ELF-1 (cell line): ENCODE data around the gene LRRIQ3.
"Not testable (repeated sequence)": the region's sequence is repeated elsewhere in the genome, so short reads cannot be mapped to it uniquely, and the experiment has no call there.

Experiments used
- DNase-seq: peaks from one replicate; pipeline ENCODE4 v3.0.0-alpha.2; 2016; ENCODE audit warnings: low read depth, low spot score

Gene LRRIQ3, protein sequence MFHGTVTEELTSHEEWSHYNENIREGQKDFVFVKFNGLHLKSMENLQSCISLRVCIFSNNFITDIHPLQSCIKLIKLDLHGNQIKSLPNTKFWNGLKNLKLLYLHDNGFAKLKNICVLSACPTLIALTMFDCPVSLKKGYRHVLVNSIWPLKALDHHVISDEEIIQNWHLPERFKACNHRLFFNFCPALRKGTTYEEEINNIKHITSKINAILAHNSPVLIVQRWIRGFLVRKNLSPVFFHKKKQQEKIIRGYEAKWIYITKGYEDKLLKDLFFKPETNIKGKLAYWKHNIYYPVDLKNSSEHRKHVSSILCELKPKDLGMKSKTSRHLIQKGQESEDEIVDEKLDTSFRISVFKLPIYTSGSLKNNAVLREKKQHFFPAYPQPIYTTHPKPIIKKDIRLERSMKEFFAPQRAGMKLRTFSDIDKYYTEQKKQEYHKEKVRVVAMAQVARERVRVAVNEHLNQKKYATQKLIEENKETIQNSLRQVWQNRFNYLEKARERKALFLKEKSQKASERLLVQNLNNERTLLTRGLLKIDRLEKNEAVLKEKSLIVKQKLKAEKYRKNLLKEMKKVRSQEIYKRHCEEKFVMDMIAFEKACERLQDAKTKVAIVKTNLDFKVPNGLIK

DNA sequence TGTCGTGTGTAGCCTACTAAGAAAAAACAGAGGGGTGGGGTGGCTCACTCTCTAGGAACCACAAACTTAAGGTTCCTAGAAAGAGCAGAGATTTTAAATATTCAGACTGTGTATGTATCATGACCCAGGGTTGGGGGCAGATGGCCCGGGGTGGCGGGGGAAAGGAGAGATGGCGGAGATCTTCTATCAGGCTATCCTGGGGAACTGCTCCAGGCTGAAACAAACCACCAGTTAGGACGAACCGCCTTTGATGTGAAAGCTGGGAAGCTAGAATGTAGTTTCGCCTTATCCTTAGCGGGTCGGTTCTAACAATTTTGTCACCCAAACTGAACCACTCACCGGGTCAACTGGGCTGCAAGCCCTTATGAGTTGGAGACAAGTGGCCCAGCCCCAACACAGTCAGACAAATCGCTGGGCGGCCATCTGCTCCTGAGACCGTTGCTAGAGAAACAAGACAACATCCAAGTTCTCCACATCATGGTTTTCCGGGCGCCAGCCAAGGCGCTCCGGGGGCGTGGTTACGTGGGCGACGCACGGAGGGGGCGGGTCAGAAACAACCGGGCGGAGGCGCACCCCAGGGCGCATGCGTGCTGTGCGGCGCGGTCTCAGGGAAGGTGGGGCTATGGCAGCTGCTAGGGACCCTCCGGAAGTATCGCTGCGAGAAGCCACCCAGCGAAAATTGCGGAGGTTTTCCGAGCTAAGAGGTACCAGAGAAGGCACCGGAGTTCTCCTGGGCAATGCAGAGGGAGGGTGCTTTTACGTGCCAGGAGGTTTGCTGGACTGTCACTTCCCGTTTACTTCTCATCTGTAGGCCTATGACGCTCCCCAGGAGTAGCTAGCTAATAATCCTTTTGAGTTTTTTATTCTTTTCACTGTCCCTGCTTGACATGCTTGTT, at the start of gene LRRIQ3, which contains the start of gene FPGT:
Gene LRRIQ3 (minus strand): TSS at position 520 of the 896 bp plus-strand sequence. CDS start 14,492 bp downstream, outside the sequence.
Gene FPGT (plus strand): TSS at position 586 of the 896 bp plus-strand sequence. CDS start 37 bp downstream, at position 623.
- peak; percentile 97 for DNase-seq

DNA sequence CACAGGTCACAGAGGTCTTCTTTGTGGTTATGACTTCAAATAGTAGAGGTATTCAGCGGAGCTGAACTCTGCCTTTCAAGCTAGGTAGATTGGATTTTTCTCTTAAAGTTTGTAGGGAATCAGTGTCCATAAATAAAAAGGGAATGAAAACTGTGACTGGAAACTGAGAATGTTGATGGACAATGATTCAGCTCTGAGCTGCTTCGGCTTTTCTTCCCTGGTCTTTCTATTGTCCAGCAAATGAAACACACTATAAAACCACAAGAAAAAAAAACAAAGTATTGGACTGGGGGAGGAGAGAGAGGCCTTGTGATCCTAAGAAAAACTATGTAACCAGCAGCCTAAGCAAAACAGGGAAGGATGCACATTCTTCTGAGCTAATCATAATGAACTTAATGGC, 48.3 kb upstream of the LRRIQ3 start:
- no peak for DNase-seq

DNA sequence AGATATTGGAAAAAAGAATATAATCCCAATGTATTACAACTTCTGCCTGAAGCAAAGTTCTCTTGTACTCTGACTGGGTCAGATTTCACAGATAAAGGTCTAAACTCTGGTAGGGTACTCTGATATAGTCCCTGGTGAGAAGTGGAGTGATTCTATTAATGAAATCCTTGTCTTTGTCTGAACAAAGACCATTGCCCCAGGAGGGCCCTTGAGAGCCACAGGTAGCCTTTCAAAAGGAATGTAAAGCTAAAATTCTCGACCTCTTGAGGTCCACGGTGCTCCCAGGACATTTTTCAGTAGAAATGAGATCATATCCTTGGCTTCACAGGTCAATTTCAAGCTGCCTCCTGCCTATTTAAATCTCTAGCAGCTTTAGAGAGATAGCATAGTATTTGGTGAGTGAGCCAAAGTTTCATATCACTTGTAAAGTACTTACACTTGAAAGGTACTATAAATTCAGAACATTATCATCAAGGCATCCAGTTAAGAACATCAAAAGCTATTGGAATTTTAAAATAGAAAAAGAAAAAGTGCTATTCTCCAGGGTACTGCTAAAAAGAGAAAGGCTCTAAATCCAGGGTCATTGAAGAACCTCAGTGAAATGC, 47.3 kb upstream of the LRRIQ3 start:
- DNase-seq, result peak; percentile 71

DNA sequence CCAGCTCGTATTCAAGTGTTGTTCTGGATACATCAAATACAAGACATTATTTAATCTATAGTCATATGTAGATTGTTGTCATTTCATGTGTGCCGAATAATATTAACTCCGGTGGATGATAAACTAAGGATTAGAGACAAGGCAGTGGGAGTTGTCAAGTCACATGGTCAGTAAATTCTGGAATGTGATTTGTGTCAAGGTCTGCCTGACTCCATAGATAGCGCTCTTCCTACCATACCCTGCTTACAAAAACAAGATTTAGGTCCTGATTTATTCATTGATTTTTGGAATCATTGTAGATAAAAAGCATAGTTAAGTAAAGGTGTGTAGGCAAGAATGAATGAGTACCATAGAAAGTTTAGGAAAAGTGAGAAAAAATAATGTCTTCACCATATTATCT, 39.8 kb upstream of the LRRIQ3 start:
- DNase-seq, result no peak

DNA sequence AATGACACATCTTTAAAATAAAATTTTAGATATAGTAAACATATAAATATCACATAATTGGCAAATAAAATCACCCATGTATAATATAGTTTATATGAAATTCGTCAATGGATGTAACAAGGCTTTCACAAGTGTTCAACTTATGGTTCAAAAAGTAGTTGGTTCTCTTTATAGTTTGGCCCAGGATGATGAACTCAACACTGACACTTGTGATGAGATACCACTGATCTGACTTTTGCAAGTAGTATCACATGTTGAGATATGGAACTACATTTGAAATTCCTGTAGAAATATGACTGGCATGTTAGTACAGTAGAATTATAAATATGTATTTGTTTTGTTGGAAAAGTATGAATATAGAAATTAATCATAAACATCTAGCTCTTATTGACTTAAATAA, 39.1 kb upstream of the LRRIQ3 start:
- DNase-seq, result no peak

DNA sequence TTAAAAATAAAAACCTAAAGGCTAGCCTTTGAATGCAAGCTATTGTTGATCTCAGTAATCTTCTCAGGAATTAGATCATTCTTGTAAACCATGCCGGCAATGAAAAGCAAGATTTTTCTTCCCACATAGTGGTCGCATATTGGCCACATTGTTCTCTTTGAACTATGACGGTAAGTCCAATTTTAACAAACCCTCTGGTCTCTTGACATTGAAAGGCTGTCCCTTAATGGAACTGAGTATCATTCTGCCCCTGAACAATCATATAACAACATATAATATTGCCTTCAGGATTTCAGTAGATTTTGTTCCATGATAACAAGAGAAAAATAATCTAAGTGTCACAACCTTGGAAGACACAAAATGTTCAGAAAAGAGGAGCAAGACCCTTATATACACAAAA, 38.5 kb upstream of the LRRIQ3 start:
- no peak for DNase-seq

DNA sequence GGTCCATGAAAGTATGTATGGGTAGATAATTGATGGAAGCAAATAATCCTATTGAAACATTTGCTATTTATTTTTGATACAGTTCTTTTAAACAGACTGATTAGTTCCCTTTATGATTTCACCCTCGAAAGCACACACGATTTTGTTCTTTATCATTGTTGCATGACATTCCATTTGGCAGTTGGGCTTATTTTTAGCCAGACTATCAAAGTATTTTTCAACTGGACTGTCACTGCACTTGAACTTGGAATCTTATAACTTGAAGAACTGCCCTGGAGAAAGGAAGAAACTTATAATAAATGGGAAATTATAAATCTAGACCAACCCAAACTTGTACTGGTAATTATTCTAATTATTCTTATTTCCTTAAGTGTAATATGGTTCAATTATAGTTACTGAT, 37.2 kb upstream of the LRRIQ3 start, which contains the start of gene TNNI3K:
Gene TNNI3K (plus strand): TSS at position 235 of the 400 bp plus-strand sequence. CDS start 65 bp downstream, at position 300.
- DNase-seq, result no peak

DNA sequence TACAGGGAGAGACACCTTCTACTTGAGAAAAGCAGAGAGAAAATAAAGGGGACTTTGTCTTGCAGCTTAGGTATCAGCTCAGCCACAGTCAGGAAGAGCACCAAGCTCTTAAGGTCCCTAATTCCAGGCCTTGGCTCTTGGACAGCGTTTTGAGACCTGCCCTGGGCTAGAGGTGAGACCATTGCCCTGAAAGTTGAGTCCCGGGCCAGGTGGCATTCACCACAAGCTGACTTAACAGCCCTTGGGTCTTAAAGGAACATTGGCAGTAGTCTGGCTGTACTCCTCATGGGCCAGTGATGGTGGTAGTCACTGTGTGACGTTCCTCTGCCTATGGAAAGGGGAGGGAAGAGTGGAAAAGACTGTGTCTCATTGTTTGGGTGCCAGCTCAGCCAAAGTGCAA, 25.5 kb upstream of the LRRIQ3 start:
- no peak for DNase-seq

DNA sequence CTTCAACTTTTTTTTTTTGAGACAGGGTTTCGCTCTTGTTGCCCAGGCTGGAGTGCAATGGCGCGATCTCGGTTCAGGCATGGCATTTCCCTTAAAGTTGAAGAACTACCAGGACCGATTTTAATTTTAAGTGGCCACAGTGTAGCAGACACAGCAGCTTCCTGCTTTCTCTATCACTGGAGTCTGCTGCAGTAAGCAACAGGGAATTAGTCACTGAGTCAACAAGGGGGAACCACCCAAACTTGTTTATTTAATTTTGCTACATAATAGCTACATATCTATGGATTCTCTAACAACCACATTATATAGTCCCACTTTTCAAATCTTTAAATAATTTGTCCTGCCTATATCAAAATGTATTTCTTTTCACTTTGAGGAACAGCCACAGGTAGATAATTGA, 24.7 kb upstream of the LRRIQ3 start:
- no peak for DNase-seq

DNA sequence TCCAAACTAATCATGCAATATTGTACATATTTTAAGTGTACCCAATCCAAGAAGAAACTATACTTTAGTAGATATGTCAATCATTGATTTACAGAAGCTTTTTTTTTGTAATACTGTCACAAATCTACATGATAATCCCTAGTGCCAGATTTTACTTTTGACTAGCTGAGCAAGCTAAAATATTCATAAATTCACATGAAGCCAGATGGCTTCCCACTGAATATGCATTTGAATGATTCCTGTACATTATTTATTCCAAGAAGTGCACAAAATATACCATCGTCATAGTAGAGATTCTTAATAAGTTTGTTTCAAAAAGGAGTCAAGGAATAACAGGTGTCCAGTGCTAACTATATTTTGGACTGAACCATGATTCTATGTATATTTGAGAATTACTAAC, 17.3 kb upstream of the LRRIQ3 start:
- no peak for DNase-seq

DNA sequence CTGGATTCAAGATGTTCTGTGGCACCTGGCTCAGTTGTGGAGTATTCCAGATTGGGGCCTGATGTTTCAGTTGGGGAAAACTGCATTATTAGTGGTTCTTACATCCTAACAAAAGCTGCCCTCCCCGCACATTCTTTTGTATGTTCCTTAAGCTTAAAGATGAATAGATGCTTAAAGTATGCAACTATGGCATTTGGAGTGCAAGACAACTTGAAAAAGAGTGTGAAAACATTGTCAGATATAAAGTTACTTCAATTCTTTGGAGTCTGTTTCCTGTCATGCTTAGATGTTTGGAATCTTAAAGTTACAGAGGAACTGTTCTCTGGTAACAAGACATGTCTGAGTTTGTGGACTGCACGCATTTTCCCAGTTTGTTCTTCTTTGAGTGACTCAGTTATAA, 7.3 kb upstream of the LRRIQ3 start:
- no peak for DNase-seq

DNA sequence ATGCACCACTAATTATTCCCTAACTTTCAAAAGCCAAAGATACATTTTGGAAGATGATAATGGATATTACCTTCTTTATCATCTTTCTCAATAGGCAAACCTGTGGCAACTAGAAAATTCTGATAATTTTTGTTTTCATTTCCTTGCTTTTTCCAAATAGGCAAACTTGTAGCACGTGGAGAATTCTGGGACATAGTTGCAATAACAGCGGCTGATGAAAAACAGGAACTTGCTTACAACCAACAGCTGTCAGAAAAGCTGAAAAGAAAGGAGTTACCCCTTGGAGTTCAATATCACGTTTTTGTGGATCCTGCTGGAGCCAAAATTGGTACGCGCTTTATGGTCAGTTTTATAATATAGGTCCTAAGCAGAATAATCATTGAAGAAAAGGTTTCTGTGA, 1.5 kb upstream of the LRRIQ3 start:
- DNase-seq, result no peak

DNA sequence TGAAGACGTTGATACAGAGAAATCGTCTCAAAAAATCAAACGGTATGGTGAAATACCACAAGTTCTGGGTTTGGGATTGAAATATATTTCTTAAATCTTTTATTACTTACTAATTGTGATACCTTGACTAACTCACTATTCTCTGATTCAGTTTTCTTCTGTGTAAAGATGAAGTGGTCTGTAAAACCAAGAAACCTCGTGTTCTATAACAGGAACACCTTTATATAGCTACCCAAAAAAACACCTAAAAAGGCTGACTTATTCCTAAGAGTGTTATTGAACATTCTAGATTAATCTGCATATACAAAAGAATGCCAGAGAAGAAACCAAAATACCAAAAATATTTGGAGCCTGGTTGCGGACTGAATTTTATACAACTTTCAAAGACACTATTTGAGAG, 721 bp downstream of the LRRIQ3 start:
- DNase-seq, result no peak

DNA sequence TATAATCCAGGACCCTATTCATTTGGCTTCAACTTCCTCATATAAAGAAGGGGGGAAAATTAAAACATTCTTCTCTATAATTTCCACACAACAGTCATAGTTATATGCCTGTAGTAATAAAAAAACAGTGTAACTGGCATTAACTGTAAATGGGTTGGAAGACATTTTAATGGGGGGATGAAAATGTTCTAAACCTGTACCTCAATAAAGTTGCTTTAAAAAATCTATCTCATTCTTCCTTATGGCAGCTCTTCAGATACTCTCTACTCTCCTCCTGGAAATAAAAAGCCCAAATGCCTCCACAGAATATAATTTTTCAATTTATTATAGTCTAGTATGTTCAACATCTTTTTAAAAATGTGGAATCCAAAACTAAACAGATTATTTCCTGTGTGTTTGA, 2.6 kb downstream of the LRRIQ3 start:
- no peak for DNase-seq

DNA sequence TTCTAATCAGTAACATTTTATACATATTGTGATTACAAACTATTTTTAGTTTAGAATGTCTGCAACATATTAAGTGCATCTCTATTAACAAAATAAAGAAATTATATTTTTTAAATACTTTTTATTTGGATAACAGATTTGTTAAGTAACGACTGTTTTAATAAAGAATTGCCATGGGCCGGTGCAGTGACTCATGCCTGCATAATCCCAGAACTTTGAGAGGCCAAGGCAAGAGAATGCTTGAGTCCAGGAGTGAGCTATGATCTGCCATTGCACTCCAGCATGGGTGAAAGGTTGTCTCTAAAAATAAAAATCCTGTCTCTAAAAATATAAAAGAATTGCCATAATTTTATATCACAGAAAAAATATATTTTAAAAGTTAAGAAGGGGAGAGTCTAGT, 4.1 kb downstream of the LRRIQ3 start:
- no peak for DNase-seq

DNA sequence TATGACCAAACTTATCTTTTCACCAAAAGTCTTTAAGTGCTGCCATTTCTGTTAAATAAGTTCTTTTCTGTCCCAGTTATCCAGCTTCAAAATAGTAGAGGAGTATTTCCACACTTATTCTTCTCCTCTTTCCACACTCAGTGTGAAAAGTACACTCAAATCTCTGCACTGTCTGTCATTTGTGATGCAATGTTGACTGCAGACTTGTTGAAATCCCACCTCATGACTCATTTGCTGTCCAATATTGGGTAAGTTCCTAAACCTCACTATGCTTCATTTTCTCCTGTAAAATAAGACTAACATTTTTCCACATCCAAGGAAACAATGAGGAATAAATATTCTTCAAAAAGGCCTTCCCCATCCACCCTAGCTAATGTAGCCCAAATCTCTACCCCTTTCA, 17.5 kb downstream of the LRRIQ3 start:
- no peak for DNase-seq

DNA sequence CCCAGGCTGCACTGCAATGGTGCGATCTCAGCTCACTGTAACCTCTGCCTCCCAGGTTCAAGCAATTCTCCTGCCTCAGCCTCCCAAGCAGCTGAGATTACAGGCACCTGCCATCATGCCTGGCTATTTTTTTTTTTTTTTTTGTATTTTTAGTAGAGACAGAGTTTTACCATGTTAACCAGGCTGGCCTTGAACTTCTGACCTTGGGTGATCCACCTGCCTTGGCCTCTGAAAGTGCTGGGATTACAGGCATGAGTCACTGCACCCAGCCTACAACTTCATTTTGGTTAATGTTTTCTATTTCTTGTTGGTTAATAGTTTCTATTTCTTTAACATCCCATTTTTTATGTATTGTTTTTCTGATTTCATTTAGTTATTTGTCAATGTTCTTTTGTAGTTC, 23.6 kb downstream of the LRRIQ3 start:
- not testable (repeated sequence) for DNase-seq

DNA sequence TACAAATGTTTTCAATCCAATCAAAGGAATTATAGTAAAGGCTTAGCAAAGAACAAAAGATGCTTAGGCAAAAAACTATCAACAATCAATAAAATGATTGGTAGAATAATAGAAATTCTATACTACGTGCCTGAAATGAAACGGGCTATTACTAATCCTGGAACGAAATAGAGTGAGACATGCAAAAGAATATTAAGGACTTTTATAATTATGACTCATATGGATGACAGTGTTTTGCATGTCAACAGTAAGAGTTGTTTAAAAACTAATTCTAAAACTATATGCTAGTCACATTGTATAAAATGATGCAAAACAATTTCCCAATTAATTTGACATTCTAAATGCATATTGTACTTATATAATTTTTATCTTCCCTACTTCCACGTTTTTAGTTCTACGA, 35.6 kb downstream of the LRRIQ3 start:
- no peak for DNase-seq

DNA sequence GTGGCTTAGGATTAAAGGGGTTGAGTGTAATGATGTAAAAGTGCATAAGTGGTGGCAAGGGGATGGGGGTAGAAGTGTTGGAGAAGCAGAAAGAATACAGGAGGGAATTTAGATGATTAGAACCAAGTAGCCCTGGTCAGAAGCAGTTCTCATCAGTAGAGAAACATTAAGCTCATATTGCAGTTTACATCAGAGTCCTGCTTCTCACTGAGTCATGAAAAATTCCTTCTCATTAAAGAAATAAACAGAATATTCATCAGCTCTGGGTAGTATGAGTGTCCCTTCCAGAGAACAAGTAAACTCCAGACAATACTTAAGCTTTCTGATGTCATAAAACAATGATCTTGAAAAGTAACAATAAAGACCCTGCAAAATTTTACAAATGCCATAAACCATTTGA, 36.5 kb downstream of the LRRIQ3 start:
- DNase-seq, result no peak

DNA sequence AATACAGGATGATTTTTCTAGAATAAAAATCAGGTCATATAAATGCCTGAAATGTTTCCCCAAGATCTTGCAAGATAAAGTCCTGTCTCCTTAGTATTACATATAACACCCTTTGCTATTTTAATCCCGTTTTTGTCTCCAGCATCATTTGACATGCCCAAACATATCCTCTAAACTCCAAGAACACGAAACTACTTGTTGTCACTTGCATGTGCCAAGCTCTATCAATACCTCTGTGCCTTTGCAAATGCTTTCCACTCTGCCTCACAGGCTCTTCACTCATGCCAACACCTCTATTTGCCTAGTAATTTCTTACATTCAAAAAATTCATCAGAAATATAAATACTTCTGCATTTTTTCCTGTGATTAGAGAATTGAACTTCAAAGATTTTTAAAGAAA, 37.9 kb downstream of the LRRIQ3 start:
- no peak for DNase-seq

DNA sequence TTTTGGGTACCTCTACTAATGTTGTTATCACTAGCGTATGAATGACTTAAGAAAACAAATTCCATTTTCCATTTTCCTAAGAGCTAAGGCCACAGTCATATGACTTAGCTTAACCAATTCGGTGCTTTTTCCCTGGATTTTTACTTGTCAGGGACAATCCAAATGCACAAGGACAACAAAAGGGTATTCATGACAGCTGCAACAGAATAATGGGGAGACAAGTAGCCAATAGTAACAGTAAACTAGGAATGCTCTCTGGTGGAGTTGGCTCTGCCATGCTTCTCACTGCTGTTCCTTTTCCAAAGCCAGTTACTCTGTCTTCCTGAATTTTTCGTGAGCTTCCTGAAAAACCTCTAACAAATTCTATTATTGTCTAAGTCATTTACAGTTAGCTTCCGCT, 52.9 kb downstream of the LRRIQ3 start:
- no peak for DNase-seq

DNA sequence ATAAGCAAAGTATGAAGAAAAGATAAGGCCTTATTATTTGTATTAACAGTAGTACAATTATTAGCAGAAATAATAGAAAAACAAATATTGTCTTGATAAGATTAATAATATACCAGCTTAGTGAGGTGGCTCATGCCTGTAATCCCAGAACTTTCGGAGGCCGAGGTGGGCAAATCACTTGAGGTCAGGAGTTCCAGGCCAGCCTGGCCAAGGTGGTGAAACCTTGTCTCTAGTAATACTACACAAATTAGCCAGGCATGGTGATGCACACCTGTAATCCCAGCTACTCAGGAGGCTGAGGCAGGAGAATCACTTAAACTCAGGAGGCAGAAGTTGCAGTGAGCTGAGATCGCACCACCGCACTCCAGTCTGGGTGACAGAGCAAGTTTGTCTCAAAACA, 80.6 kb downstream of the LRRIQ3 start:
- not testable (repeated sequence) for DNase-seq
